ENCODE measurements around the gene VAV3.
A peak's percentile ranks its signal among the peaks of the same experiment; 100 is the strongest.
"Not testable (repeated sequence)": the region's sequence is repeated elsewhere in the genome, so short reads cannot be mapped to it uniquely, and the experiment has no call there.

The VAV3 gene

DNA sequence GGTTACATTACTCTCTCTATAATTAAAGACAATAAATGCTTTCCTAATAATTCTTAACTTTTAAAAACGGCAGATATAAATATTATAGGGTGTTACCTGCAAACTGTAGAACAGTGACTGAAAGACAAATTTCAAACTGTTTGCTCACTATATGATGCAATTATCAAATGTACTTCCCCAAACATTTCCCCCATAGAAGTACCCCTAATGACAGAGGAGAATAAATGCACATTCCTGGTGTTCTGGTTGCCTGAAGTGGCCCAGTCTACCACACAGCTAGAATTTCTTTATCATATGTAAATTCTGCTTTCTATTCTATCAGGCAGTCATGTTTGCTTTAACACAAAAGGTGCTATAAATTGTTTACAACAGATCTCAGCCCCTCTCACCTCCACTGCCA, 70.4 kb downstream of the VAV3 start:
- DNase-seq (ENCODE audit: low read depth in 2 of 2): no peak

DNA sequence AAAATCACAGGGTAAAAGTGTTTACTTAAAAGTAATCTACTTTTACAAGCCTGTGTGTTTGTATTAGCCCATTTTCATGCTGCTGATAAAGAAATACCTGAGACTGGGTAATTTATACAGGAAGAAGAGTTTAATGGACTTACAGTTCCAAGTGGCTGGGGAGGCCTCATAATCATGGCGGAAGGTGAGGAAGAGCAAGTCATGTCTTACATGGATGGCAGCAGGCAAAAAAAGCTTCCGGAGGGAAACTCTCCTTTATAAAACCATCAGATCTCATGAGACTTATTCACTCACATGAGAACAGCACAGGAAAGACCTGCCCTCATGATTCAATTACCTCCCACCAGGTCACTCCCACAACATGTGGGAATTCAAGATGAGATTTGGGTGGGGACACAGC, 71.6 kb downstream of the VAV3 start:
- not testable (repeated sequence) for DNase-seq (ENCODE audit: low read depth in 2 of 2)

DNA sequence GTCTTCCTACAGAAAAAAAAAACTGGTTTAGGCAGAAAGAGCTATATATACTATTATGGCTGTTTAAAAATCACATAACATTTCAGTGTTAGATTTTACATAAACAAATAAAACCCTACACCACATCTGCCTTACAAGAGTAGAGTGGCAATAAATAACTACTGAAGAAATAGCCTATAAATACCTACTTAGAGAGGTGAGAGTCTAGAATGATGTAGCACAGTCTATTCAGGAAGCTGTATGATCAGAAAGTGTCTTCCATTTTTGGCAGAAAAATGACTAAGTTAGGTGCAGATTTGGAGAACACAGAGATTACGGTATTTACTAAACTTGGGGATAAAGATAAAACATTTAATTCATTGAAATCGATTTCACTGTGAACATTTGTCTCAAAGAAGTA, 75.5 kb downstream of the VAV3 start:
- DNase-seq (ENCODE audit: low read depth in 2 of 2): no peak

DNA sequence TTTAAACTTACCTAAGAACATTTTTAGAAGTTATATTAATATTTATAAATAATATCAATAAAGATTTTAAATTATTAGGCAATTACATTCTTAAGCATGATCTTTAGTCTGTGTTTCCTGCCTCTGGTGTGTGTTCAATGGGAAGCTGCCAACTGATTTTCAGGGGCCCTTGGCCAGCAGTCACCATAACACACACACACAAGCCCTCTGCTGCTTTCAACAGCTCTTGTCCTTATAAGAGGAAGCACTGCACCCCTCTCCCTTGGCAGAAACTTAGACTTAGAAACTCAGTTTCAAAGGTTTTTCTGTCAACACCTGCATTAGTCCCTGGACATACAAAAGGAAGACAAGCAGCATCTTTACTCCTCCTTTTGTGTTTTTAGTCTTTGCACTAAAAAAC, 81.4 kb downstream of the VAV3 start:
- no peak for DNase-seq (ENCODE audit: low read depth in 2 of 2)

DNA sequence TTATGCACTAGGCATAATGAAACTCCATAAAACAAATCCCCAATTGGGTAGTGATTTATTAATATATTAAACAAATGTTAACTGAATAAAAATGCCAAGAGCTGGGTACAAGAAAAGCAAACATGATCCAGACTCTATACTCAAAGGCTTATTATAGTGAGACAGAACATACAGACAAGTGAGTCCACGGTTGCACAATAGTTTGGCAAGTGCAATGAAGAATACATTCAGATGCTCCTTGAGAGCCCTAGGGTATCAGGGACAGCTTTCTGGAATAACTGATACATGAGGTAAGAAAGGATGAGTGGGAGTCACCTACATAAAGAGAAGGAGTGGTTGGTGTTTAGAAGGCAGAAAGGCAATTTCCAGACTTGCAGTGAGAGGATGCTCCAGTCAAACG, 85.1 kb downstream of the VAV3 start:
- DNase-seq (ENCODE audit: low read depth in 2 of 2): no peak

DNA sequence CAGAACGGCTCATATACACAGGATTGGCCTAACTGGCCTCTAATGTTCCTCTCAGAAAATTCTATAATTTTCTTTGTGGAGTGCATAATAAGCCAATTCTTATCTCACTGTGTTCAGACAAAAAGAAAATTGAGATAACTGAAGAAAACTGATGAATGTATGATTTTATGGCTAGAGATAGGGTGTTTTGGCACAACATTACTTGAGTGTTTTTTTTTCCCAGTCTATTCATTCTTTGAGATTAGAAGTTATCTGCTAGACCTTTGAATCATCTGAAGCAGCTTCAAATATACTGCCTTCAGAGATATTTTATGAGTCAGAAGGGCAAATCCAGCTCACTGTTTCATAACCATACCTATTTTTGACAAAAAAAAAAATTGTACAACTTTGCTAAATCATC, 85.6 kb downstream of the VAV3 start:
- no peak for DNase-seq (ENCODE audit: low read depth in 2 of 2)

DNA sequence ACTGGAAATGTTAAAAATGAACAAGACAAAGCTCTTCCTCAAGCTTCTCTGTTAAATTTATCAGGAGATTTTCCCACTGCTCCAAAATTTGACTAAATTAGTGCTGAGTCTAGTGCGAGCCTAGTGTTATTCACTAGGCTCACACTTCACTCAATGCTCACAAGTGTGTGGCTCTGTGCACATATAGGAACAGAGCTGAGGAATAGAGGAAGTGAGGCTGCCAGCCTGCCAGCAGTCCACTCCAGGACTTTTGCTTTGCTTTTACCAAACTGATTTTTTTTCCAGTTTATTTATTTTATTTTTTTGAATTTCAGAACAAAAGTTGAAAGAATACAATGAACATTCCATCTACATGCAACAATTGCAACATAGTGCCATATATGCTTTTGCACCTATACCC, 87.2 kb downstream of the VAV3 start:
- DNase-seq (ENCODE audit: low read depth in 2 of 2): no peak

DNA sequence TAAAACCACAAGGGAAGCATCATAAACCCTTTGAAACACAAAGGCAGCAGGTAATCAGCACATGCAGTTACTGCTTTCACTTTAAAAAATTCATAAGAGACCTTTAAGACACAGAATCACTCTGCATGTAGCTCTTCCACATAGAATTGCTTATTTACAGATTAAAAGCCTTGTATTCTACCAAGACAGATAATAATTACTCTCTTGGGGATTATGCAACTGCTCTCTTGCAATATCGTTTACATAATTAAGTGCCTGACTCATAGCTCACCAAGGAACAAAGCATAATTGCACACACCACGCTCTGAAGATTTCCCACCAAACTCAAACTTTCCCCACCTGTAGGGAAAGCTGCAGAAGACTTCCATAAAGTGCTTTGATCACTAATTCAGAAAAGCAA, 87.9 kb downstream of the VAV3 start:
- peak; percentile 81 to 84 for DNase-seq (ENCODE audit: low read depth in 2 of 2)

DNA sequence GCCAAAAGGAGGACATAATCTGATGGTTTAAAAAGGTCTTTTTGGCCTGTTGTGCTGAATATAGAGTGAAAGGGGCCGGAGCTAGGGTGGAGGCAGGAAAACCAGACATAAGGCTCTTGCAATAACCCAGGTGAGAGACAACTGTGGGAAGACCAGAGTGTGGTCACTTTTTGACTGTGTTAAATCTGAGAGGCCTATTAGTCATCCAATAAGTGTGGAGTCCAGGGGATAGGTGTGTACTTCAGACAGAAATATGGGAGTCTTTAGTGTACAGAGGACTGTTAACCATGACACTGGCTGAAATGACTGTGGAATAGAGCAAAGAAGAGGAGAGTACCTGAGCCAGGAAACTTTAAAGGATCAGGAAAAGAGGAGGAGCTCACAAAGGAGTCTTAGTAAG, 89.3 kb downstream of the VAV3 start:
- DNase-seq (ENCODE audit: low read depth in 2 of 2): no peak

DNA sequence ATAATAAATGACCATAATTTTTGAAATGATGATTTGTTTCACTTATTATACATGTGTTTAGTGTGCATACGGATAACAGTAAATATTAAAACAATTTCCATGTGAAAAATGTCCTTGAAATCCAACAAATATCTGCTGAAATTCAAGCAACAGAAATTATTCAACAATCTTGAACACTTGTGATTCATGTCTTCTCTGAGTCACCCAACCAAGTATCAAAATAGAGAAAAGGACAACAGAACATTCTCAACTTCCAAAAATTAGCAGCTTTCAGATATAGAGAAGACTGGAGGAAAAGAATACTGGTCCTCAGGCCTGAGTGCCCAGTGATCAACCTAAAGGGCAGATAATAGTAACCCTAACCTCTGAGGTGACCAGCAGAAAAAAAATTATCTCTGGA, 90.8 kb downstream of the VAV3 start:
- no peak for DNase-seq (ENCODE audit: low read depth in 2 of 2)

DNA sequence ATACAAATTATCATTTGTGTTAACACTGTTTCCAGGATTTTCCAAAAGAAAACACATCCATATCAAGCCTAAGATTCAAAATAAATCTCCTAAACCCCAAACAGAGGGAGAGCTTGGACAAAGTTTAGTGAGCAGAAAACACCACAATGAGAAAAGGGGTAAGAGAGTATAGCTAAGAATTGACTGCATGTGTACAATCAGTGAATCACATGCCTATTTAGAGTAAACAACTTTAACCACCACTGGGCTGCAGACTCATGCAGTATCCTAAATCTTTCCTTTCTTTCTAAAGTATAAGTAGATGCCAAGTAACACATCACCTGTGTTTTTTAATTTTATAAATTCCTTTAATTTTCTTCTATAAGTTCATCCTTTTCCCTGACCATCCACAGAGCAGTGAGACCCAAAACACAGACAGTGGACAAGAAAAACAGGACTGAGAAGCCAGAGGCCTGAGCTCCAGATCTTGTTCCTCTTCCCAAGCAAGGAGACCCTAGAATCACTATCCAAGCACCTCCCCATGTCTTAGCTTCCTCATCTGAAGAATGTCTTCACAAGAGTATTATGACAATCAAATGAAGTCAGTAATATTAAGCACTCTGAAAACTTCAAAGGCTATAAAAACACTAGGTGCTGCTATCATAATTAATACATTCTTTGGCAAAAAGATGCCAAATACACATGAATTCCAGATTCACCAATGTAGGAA, 93.1 kb downstream of the VAV3 start:
- no peak for DNase-seq (ENCODE audit: low read depth in 2 of 2)

DNA sequence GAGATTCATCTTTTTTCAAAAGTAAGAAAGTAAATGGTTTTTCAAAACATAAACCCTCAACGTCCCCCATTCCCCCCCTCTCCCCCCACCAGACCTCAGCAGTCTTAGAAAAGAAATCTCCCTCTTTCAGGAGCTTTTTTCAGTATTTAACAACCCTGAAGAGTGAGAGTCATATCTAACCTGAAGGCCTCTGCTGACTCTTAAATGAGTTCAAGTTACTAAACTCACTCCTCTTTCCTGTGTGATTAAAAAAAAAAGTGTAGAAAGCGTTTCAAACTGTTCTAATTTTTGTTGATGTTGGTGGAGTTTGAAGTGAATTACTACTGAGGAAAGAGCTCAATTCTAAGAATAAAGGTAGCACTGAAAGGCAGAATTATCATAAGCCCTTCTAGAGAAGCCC, 93.7 kb downstream of the VAV3 start:
- no peak for DNase-seq (ENCODE audit: low read depth in 2 of 2)

DNA sequence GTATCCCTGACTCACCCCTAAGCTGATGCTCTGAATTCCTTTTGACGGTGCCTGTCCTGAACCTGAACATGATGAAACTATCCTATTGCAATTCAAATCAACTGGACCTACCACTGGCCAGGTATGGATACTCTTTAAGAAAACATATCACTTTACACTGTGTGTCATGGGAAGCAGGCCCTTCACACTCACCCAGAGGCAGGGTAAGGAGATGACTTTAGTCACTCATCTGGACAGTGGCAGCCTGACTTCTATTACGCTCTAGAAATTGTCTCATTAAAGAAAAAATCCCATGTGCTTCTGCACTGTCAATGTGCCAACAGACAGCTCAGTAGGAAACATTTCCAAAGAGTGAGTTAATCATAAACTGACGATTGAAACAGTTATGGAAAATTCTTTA, 94.3 kb downstream of the VAV3 start:
- peak; percentile 47 to 53 for DNase-seq (ENCODE audit: low read depth in 2 of 2)

DNA sequence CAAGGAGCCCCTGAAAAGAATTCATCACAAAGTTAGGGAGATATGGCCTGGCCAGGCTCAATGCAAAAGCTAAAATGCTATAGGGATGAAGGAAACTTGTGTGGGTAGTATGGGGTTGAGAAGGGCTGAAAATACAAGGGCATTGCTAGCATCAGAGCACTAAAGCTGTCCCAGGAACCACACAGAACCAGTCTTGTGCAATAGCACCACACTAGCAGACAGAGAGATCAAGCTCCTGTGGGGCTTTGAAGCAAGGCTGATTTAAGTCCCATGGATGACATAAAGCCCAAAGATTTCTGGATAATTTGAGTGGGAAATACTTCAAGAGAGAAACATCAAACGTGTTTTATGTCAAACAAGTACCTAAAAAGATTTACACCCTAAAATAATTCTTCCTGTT, 97.1 kb downstream of the VAV3 start:
- no peak for DNase-seq (ENCODE audit: low read depth in 2 of 2)

DNA sequence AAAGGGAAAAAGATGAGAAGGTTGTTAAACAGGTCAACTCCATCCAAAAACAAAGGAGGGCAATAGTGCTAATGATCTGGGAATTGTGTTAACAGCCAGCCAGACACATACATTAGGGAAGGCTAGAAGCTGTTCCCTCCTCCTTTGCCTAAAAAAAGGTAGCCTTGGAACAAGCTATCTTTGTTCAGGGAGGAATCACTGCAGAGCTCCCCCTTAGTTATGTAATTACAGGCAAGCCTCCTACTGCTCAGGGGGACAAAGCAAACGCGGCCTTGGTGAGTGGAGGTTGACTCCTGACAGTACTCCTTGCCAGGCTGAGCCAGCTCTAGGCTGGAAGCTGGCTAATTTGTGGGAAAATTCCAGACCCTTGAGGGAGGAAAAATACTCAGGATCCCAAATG, 97.6 kb downstream of the VAV3 start:
- no peak for DNase-seq (ENCODE audit: low read depth in 2 of 2)

DNA sequence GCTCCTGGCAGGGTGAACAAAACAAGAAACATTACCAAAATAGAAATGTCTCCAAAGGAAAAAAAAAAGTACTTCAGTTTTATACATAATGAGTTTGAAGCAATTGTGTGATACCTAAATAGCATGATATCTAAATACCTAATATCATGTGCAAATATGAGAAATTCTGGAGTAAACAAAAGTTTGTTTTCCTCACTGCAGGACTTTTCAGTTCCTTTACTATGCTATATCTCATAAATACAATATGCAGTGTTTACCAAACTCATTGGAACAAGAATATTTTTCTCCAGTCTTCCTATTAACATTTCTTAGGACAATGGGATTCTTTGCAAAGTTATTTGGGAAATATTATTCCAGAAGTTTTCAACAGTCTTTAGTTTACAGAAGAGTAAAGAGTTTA, 98.1 kb downstream of the VAV3 start:
- DNase-seq (ENCODE audit: low read depth in 2 of 2): no peak

DNA sequence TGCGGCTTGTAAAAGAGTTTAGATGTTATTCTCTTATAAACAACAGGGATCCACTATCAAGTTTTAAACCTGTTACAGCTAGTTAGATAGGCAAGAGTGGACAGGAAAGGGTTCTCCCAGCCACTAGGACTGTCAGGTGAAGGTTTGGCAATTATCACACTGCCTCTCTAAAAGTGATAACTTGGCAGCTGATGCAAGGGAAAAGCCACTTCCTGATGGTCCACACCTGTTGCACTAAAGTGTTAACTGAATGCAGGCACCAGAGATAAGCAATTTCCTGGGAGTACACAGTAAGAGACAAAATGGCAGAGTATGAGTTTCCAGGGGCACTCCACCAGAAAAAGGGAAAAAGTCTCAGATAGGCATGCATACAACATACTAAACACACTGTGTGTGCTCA, 99.4 kb downstream of the VAV3 start:
- DNase-seq (ENCODE audit: low read depth in 2 of 2): no peak

DNA sequence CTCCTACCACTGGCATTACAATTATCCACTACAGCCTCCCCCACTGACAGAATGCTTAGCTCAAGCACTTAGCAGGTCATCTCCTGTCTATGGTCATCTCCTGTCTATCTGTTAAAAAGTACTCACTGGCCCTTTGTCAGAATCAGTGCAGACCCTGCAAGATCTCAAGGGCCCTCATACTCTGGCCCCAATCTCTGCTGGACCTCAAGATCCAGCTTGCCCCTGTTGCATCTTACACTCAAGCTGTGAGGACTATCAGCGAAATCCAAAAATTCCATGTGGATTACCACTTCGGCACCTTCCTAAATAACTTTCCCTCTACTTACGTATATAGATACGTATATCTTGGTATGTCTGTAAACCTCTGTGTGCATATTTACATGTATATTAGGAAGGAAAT, 101.6 kb downstream of the VAV3 start:
- no peak for DNase-seq (ENCODE audit: low read depth in 2 of 2)

DNA sequence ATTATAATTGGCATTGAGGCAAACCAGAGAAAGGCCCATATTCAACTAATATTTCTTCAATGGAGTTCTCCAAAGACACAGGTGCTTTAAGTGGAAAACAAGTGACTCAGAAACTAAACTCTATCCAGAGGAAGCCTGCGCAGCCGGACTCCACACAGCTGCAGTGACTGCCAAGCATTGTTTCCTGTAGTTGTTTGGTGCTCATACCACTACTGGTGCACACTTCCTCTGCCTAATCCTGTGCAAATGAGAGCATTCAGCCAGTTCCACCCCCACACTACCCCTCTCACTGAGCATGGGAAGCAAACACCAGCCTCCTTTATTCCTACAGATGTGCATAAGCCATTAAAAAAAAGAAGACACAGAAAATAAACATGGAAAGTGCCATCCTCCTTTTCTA, 102.9 kb downstream of the VAV3 start:
- DNase-seq (ENCODE audit: low read depth in 2 of 2): no peak

DNA sequence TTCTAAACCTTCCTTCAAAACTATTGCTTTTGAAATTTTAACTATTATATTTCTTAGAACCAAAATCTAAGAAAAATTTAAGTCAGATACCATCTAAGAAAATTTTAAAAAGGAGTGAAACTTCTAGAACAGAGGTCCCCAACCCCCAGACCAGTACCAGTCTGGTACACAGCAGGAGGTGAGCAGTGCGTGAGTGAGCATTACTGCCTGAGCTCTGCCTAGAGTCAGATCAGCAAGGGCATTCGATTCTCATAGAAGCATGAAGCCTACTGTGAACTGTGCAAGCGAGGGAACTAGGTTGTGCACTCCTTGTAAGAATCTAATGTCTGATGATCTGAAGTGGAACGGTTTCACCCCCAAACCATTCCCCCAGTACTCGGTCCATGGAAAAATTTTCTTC, 106.7 kb downstream of the VAV3 start:
- DNase-seq (ENCODE audit: low read depth in 2 of 2): no peak

DNA sequence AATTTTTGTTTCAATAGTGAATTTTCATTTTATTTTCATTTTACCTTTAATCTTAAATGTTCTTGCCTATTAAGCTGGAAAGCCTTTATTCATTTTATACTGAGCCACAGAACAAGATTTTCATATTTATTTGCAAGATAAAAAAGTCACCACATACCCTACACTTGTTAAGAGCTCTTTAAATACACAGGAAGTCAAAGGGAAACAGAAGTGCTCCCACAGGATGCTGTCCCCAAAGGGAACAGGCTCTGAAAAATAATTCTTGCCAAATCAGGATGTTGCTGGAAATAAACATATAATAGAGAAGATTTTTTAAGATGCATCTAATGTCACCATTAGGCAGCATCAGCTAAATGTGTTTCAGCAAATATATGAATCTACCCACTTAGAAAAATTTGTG, 113.6 kb downstream of the VAV3 start:
- DNase-seq (ENCODE audit: low read depth in 2 of 2): no peak

DNA sequence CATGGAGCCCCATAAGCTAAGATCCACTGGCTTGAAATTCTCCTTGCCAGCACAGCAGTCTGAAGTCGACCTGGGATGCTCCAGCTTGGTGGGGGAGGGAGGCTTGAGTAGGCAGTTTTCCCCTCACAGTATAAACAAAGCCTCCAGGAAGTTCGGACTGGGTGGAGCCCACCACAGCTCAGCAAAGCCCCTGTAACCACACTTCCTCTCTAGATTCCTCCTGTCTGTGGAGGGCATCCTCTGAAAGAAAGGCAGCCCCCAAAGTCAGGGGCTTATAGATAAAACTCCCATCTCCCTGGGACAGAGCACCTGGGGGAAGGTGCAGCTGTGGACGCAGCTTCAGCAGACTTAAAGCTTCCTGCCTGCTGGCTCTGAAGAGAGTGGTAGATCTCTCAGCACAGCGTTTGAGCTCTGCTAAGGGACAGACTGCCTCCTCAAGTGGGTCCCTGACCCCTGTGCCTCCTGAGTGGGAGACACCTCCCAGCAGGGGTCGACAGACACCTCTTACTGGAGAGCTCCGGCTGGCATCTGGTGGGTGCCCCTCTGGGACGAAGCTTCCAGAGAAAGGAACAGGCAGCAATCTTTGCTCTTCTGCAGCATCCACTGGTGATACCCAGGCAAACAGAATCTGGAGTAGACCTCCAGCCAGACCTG, 120.3 kb downstream of the VAV3 start:
- DNase-seq (ENCODE audit: low read depth in 2 of 2): not testable (repeated sequence)

DNA sequence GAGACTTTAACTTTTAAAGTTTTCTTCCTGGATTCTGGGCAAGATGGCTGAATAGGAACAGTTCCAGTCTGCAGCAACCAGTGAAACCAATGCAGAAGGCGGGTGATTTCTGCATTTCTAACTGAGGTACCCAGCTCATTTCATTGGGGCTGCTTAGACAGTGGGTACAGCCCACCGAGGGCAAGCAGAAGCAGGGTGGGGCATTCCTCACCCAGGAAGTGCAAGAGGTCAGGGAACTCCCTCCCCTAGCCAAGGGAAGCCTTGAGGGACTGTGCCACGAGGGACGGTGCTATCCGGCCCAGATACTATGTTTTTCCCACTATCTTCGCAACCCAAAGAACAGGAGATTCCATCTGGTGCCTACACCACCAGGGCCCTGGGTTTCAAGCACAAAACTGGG, 121.0 kb downstream of the VAV3 start:
- no peak for DNase-seq (ENCODE audit: low read depth in 2 of 2)

DNA sequence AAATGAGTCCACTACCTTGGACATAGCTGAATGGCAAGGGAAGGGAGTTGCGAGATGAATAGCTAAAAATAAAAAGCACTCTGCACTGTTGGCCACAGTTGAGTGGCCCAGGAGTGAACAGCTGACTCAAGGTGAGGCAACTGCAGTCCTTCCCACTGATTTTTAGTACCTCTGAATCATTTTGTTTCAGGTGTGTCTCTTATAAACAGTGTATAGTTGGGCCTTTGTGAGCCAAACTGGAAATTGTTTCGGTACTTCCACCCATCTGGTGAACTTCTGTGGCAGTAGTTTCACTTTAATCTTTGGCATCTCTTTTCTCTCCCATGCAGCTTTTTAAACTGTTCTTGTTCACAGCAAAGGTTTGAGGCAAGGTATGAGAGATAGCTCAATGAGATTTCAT, 122.7 kb downstream of the VAV3 start:
- DNase-seq (ENCODE audit: low read depth in 2 of 2): no peak

Data from fibroblast of skin of left quadriceps (primary cell).